Thoracic aorta (tissue), 2 donors: ENCODE data around the gene CTH. TPM values are rescaled to one million over a fixed set of nuclear protein-coding genes. Genes with fewer than 3 reads are reported as not detected.
"Not testable (repeated sequence)": the region's sequence is repeated elsewhere in the genome, so short reads cannot be mapped to it uniquely, and the experiment has no call there.

ENCODE experiments used
- ATAC-seq: fragments of 150-250 bp; one replicate; pipeline ENCODE4 v1.8.0; 2017; ENCODE audit warnings: low read depth; ENCODE audit not compliant: insufficient number of reproducible peaks, low FRiP score
- DNase-seq: peaks from one replicate; pipeline ENCODE4 v3.0.0-alpha.2; 2020; ENCODE audit warnings: low spot score
- H3K27ac ChIP-seq, 2 donors: fragments of 200-600 bp; sonication (generic); 1 replicate in 1 of 2; 2 replicates in 1 of 2; pipeline ENCODE4 v1.5.1; 2016; ENCODE audit warnings: mild to moderate bottlenecking in 2 of 2, moderate library complexity in 2 of 2
- H3K27me3 ChIP-seq: fragments of 200-600 bp; sonication (generic); replicated peaks from 2 replicates; pipeline ENCODE4 v1.6.0; 2016; ENCODE audit warnings: mild to moderate bottlenecking; ENCODE audit not compliant: insufficient read depth
- H3K36me3 ChIP-seq: fragments of 200-600 bp; sonication (generic); one replicate; pipeline ENCODE4 v1.5.1; 2016
- H3K4me1 ChIP-seq, 2 donors: fragments of 200-600 bp; sonication (generic); 1 replicate in 1 of 2; 2 replicates in 1 of 2; pipeline versions ENCODE4 v1.5.1 to v1.6.0; 2016; ENCODE audit warnings: low read depth in 2 of 2, mild to moderate bottlenecking in 1 of 2; ENCODE audit not compliant: control insufficient read depth in 1 of 2
- H3K4me3 ChIP-seq: fragments of 200-600 bp; sonication (generic); 2 replicates; pipeline ENCODE4 v1.5.1; 2016; ENCODE audit warnings: mild to moderate bottlenecking
- H3K9me3 ChIP-seq: fragments of 200-600 bp; sonication (generic); 2 replicates; pipeline ENCODE4 v1.5.1; 2016
- total RNA-seq, 2 donors: library from RNA; depleted of rRNA; stranded (reverse); fragments of >200 nt; gene quantifications; one replicate each; pipeline versions ENCODE4 v1.1.0 to v1.2.3, GENCODE V29; 2016
- TF ChIP-seq, protein P1 (sequence below): fragments of 200-600 bp; sonication (generic); IDR thresholded peaks from one replicate; pipeline ENCODE4 v1.5.1; 2019; ENCODE audit warnings: antibody characterized with exemption

CTH gene
- total RNA-seq, 2 donors from 2014 or later = 0.81 to 4.4 TPM

DNA sequence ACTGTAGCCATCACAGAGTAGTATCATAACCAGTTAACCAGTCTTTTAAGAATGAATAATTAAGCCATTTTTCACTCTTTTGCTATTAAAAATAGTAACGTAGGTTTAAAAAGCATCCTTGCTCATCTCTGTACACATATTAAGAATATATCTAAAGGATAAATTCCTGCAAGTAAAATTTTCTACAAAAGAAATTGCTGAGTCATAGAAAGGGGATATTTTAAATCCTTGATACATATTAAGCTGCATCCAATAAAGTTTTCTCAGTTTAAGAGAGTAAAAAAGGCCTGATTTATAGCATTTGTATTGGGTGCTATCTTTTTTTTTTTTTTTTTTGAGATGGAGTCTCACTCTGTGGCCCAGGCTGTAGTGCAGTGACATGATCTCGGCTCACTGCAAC lies 1.9 kb upstream of the CTH start:
- no peaks in the 10 kb centered on the region for H3K36me3 ChIP-seq
- no peak overlapping the region for H3K4me3 ChIP-seq
- H3K27ac ChIP-seq = no peak overlapping the region
- ATAC-seq (no peak), DNase-seq (no peak)
- peaks cover 9 to 20% of the 10 kb centered on the region in 2 donors for H3K4me1 ChIP-seq
- no peaks in the 10 kb centered on the region for H3K9me3 ChIP-seq
- no peaks in the 10 kb centered on the region for H3K27me3 ChIP-seq
- TF ChIP-seq, protein P1, sequence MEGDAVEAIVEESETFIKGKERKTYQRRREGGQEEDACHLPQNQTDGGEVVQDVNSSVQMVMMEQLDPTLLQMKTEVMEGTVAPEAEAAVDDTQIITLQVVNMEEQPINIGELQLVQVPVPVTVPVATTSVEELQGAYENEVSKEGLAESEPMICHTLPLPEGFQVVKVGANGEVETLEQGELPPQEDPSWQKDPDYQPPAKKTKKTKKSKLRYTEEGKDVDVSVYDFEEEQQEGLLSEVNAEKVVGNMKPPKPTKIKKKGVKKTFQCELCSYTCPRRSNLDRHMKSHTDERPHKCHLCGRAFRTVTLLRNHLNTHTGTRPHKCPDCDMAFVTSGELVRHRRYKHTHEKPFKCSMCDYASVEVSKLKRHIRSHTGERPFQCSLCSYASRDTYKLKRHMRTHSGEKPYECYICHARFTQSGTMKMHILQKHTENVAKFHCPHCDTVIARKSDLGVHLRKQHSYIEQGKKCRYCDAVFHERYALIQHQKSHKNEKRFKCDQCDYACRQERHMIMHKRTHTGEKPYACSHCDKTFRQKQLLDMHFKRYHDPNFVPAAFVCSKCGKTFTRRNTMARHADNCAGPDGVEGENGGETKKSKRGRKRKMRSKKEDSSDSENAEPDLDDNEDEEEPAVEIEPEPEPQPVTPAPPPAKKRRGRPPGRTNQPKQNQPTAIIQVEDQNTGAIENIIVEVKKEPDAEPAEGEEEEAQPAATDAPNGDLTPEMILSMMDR = no peak

DNA sequence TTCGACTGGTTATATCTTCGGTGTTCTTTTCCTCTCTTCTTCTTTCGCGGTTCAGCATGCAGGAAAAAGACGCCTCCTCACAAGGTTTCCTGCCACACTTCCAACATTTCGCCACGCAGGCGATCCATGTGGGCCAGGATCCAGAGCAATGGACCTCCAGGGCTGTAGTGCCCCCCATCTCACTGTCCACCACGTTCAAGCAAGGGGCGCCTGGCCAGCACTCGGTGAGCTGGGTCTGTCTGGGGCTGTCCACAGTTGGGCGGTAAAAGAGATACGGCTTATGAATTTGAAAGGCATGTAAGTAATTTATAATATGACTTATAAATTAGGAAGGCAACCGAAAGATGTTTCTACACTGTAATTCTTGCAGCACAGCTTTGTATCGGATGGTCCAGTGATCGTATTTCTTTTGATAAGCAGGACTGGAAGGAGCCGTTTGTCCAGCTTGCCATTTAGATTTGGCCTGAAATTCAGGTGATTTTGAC lies 334 bp downstream of the CTH start:
- peaks cover 3% of the 10 kb centered on the region for H3K36me3 ChIP-seq
- H3K4me3 ChIP-seq = peak overlapping the region; percentile 83
- DNase-seq (no peak), ATAC-seq (peak; percentile 8)
- no peaks in the 10 kb centered on the region for H3K27me3 ChIP-seq
- no peaks in the 10 kb centered on the region for H3K9me3 ChIP-seq
- TF ChIP-seq, protein P1 = no peak
- peaks cover 9 to 20% of the 10 kb centered on the region in 2 donors for H3K4me1 ChIP-seq
- H3K27ac ChIP-seq = peak overlapping the region; percentile 88 to 94

DNA sequence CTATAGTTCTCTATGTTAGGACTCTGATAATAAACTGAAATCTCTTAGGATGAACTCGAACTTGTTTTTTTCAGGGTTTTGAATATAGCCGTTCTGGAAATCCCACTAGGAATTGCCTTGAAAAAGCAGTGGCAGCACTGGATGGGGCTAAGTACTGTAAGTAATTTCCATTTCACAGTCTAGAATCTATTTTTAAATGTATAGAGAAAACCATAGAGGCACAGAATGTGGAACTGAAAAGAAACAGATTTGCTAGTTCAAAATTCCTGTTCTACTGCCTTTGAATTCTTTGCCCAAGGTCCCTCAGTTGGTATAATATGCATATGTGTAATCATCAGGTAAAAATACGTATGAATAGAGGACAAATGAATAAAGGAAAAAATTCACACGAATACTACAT lies 4.8 kb downstream of the CTH start:
- no peak overlapping the region for H3K4me3 ChIP-seq
- ATAC-seq = no peak
- H3K27me3 ChIP-seq = no peaks in the 10 kb centered on the region
- H3K4me1 ChIP-seq = peaks cover 4 to 14% of the 10 kb centered on the region in 2 donors
- DNase-seq = no peak
- H3K27ac ChIP-seq = no peak overlapping the region
- H3K36me3 ChIP-seq = peaks cover 7% of the 10 kb centered on the region
- TF ChIP-seq, protein P1 = no peak
- no peaks in the 10 kb centered on the region for H3K9me3 ChIP-seq

DNA sequence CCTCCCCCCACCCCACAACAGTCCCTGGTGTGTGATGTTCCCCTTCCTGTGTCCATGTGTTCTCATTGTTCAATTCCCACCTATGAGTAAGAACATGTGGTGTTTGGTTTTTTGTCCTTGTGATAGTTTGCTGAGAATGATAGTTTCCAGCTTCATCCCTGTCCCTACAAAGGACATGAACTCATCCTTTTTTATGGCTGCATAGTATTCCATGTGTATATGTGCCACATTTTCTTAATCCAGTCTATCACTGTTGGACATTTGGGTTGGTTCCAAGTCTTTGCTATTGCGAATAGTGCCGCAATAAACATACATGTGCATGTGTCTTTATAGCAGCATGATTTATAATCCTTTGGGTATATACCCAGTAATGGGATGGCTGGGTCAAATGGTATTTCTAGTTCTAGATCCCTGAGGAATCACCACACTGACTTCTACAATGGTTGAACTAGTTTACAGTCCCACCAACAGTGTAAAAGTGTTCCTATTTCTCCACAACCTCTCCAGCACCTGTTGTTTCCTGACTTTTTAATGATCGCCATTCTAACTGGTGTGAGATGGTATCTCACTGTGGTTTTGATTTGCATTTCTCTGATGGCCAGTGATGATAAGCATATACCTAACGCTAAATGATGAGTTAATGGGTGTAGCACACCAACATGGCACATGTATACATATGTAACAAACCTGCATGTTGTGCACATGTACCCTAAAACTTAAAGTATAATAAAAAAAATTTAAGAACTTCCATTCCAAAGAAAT lies 8.1 kb downstream of the CTH start:
- not testable (repeated sequence) for ATAC-seq, H3K4me1 ChIP-seq, H3K27me3 ChIP-seq, H3K27ac ChIP-seq, H3K4me3 ChIP-seq, H3K9me3 ChIP-seq, H3K36me3 ChIP-seq, DNase-seq

DNA sequence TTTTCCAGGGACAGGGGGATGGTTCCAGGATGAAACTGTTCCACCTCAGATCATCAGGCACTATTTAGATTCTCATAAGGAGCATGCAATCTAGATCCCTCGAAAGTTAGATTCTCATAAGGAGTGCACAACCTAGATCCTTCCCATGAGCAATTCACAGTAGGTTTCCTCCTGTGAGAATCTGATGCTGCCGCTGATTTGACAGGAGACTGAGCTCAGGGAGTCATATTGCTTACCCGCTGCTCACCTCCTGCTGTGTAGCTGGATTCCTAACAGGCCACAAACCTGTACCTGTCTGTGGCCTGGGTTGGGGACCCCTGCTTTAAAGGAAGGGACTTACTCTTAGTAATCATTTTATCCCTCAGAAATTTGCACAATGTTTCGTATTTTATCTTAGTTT lies 9.3 kb downstream of the CTH start:
- TF ChIP-seq, protein P1 = no peak
- ATAC-seq = no peak
- DNase-seq = no peak
- no peaks in the 10 kb centered on the region for H3K9me3 ChIP-seq
- no peaks in the 10 kb centered on the region for H3K4me1 ChIP-seq
- H3K36me3 ChIP-seq = peaks cover 4% of the 10 kb centered on the region
- no peaks in the 10 kb centered on the region for H3K27me3 ChIP-seq
- no peak overlapping the region for H3K4me3 ChIP-seq
- H3K27ac ChIP-seq = no peak overlapping the region
